ENCODE measurements around the gene CWF19L2. TPM values are rescaled to one million over a fixed set of nuclear protein-coding genes. Genes with fewer than 3 reads are reported as not detected.

CWF19L2 gene
- total and polyA plus RNA-seq, 11 donors: 4.1 to 8.4 (median 7.5) TPM

DNA sequence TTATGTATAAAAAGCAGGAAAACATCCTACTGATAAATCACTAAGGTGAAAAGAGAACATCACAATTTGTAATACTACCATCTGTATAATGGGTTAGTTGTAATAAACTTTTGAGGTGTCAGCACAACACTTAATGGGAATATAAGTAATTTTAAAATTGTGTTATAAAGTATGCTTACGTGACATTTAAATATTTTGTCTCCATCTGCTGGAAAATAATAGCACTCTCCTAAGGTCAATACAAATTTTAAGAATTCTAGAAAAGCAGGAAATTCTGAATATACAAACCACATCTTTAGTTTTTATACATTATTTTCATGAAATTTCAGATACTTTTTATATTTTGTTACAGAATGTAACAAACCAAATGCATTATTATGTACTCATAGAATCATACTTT, 19.5 kb downstream of the CWF19L2 start:
- Histone ChIP-seq H3K4me1 (peaks cover 0 to 3% (median 0%) of the 10 kb centered on the region in 12 donors), H3K4me3 (no peak overlapping the region), H3K27ac (no peak overlapping the region), H3K9me3 (no peaks in the 10 kb centered on the region), H3K27me3 (no peaks in the 10 kb centered on the region), H3K36me3 (peaks cover 0 to 77% (median 45%) of the 10 kb centered on the region in 9 donors)
- DNase-seq: no peak
- WGBS, 4 donors: 49 to 96% (median 94%) methylated on average over 1 of the region's 1 CpG
- intact Hi-C loops (cut with DNase I): no loop called here
- ATAC-seq: no peak
- no peak for TF ChIP-seq POLR2A (IDR thresholded peaks at IDR 0.05)
- TF ChIP-seq, protein P1, sequence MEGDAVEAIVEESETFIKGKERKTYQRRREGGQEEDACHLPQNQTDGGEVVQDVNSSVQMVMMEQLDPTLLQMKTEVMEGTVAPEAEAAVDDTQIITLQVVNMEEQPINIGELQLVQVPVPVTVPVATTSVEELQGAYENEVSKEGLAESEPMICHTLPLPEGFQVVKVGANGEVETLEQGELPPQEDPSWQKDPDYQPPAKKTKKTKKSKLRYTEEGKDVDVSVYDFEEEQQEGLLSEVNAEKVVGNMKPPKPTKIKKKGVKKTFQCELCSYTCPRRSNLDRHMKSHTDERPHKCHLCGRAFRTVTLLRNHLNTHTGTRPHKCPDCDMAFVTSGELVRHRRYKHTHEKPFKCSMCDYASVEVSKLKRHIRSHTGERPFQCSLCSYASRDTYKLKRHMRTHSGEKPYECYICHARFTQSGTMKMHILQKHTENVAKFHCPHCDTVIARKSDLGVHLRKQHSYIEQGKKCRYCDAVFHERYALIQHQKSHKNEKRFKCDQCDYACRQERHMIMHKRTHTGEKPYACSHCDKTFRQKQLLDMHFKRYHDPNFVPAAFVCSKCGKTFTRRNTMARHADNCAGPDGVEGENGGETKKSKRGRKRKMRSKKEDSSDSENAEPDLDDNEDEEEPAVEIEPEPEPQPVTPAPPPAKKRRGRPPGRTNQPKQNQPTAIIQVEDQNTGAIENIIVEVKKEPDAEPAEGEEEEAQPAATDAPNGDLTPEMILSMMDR (IDR thresholded peaks at IDR 0.05): no peak

DNA sequence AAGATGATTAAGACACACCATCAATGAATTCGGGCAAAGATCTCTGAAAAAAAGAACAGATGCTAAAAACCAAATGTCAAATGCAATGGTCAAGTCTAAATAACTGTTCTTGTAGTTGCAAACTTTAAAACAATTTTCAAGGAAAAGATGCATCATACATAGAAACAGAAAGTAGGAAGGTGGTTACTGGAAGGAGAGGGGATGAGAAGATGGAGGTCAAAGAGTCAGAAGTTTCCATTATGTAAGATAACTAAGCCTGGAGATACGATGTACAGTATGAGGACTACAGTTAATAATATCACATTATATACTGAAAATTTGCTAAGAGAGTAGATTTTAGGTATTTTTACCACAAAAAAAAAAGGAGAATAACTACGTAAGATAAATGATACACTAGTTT, 27.1 kb downstream of the CWF19L2 start:
- no peak overlapping the region for H3K4me3 ChIP-seq
- H3K27me3 ChIP-seq: no peaks in the 10 kb centered on the region
- no peak overlapping the region for H3K27ac ChIP-seq
- WGBS, 4 donors: 84 to 87% (median 86%) methylated on average over 3 of the region's 3 CpGs
- TF ChIP-seq POLR2A (IDR thresholded peaks at IDR 0.05): no peak
- TF ChIP-seq, protein P1 (IDR thresholded peaks at IDR 0.05): no peak
- no peaks in the 10 kb centered on the region for H3K9me3 ChIP-seq
- no peaks in the 10 kb centered on the region for H3K4me1 ChIP-seq
- intact Hi-C loops (cut with DNase I): no loop called here
- no peak for DNase-seq
- peaks cover 0 to 89% (median 32%) of the 10 kb centered on the region in 9 donors for H3K36me3 ChIP-seq
- ATAC-seq: no peak

DNA sequence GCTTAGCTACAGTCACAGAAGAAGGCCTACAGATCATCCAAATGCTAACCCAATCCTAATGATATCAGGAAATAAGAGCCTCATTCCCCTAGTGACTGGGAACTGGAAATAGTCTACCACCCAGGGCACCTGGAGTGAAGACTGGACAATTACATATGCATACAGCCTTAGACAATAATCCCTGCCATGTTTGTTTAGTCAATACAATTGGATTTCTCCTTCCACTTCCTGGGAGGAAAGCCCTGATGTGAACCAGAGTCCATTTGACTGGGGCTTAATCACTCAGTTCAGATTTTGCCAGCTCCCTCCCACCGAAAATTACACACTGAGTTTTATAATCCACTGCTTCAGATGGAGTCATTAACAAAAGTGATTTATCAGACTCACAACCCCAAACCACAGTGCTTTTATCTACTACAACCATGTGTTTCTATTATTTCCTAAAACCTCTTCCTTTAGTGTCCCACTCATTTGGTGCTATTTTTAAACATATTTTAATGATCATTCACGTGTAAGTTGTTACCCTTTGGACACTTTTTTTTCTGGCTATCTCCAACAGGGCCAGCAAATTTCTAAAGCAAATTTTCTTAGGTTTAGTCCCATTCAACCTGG, 29.9 kb downstream of the CWF19L2 start:
- no peak overlapping the region for H3K4me3 ChIP-seq
- TF ChIP-seq POLR2A (IDR thresholded peaks at IDR 0.05): no peak
- TF ChIP-seq, protein P1 (IDR thresholded peaks at IDR 0.05): no peak
- no peaks in the 10 kb centered on the region for H3K9me3 ChIP-seq
- H3K27me3 ChIP-seq: no peaks in the 10 kb centered on the region
- no peak overlapping the region for H3K27ac ChIP-seq
- WGBS, 4 donors: 46 to 60% (median 50%) methylated on average over 2 of the region's 2 CpGs
- DNase-seq (no peak), ATAC-seq (no peak)
- H3K4me1 ChIP-seq: no peaks in the 10 kb centered on the region
- peaks cover 0 to 72% (median 24%) of the 10 kb centered on the region in 9 donors for H3K36me3 ChIP-seq
- intact Hi-C loops (cut with DNase I): no loop called here

DNA sequence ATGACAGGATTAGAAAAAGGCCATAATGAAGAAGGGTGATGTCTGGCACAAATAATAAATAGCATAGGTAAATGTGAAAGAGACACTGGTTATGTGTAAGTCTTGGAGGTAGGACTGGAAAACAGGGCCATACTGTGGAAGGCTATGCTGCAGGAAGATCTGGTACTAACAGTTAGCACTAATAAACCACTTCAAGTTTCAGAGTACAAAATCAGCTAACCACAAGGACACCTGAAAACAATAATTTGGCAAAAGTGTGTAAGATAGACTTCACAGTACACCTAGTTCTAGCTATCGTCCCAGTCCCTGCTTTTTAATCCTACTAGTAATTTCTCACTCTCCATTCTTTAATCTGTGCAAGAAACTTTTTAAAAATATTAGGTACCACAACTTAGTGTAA, 44.3 kb downstream of the CWF19L2 start:
- intact Hi-C loops (cut with DNase I): no loop called here
- Histone ChIP-seq H3K27ac (no peak overlapping the region), H3K4me3 (no peak overlapping the region), H3K9me3 (no peaks in the 10 kb centered on the region), H3K4me1 (no peaks in the 10 kb centered on the region), H3K27me3 (no peaks in the 10 kb centered on the region), H3K36me3 (peaks cover 0 to 81% (median 57%) of the 10 kb centered on the region in 9 donors)
- WGBS, 4 donors: 90 to 94% (median 92%) methylated on average over 1 of the region's 1 CpG
- ATAC-seq: no peak
- no peak for TF ChIP-seq POLR2A (IDR thresholded peaks at IDR 0.05)
- TF ChIP-seq, protein P1 (IDR thresholded peaks at IDR 0.05): no peak
- DNase-seq: no peak

Data from heart left ventricle (tissue), 16 donors.